Spleen (tissue), 11 donors: ENCODE results near the gene TAF4. TPM values are rescaled to one million over a fixed set of nuclear protein-coding genes. Genes with fewer than 3 reads are reported as not detected.
A peak's percentile ranks its signal among the peaks of the same experiment; 100 is the strongest.

ENCODE experiments used
- DNase-seq: peaks from one replicate; pipeline ENCODE4 v3.0.0-alpha.2; 2020
- H3K27ac ChIP-seq, 8 donors: fragments of 200-600 bp; sonication (generic) in 7 of 8; 1 replicate in 4 of 8; 2 replicates in 4 of 8; pipeline versions ENCODE4 v1.5.0 to v1.8.0; 2016 to 2021; ENCODE audit warnings: inconsistent platforms in 4 of 8, mild to moderate bottlenecking in 4 of 8, moderate library complexity in 1 of 8
- H3K27me3 ChIP-seq, 7 donors: fragments of 200-600 bp; sonication (generic) in 6 of 7; replicated peaks in 1 of 7; 1 replicate in 4 of 7; 2 replicates in 3 of 7; pipeline versions ENCODE4 v1.5.0 to v1.8.0; 2016 to 2021; ENCODE audit warnings: inconsistent platforms in 3 of 7, mild to moderate bottlenecking in 1 of 7
- H3K36me3 ChIP-seq, 6 donors: fragments of 200-600 bp; sonication (generic) in 5 of 6; 1 replicate in 4 of 6; 2 replicates in 2 of 6; pipeline versions ENCODE4 v1.5.0 to v1.8.0; 2016 to 2021; ENCODE audit warnings: inconsistent platforms in 2 of 6
- H3K4me1 ChIP-seq, 6 donors: fragments of 200-600 bp; sonication (generic) in 5 of 6; 1 replicate in 3 of 6; 2 replicates in 3 of 6; pipeline versions ENCODE4 v1.5.0 to v1.8.0; 2016 to 2021; ENCODE audit warnings: inconsistent platforms in 3 of 6
- H3K4me3 ChIP-seq, 8 donors: fragments of 200-600 bp; sonication (generic) in 7 of 8; 1 replicate in 4 of 8; 2 replicates in 4 of 8; pipeline versions ENCODE4 v1.5.0 to v1.8.0; 2016 to 2021; ENCODE audit warnings: inconsistent platforms in 4 of 8, mild to moderate bottlenecking in 4 of 8, moderate library complexity in 2 of 8
- H3K9me3 ChIP-seq, 8 donors: fragments of 200-600 bp; sonication (generic) in 7 of 8; 1 replicate in 4 of 8; 2 replicates in 4 of 8; pipeline versions ENCODE4 v1.5.0 to v1.8.0; 2016 to 2021; ENCODE audit warnings: inconsistent platforms in 4 of 8
- CTCF ChIP-seq, 11 experiments: fragments of 200-600 bp in 7 of 11; fragments of 450-650 bp in 4 of 11; sonication (generic) in 4 of 11; IDR thresholded peaks in 8 of 11; conservative IDR thresholded peaks in 3 of 11; 1 replicate in 7 of 11; 2 replicates in 4 of 11; pipeline versions ENCODE4 v1.4.0 to v1.8.0; 2016 to 2021; ENCODE audit warnings: antibody characterized with exemption in 11 of 11, inconsistent platforms in 4 of 11, mild to moderate bottlenecking in 1 of 11
- POLR2A ChIP-seq, 3 donors: fragments of 450-650 bp; IDR thresholded peaks; one replicate each; pipeline ENCODE4 v1.5.1; 2017; ENCODE audit warnings: antibody characterized with exemption in 3 of 3, mild to moderate bottlenecking in 1 of 3
- POLR2AphosphoS5 ChIP-seq, 3 donors: sonication (generic); formaldehyde crosslinking; IDR thresholded peaks; one replicate each; pipeline ENCODE4 v1.5.1; 2017; ENCODE audit warnings: antibody characterized with exemption in 3 of 3
- WGBS, 5 donors: extraction: QIAGEN DNeasy Blood & Tissue Kit in 3 of 5; methylation state at CpG; one replicate each; pipeline versions ENCODE4 v1.1.5 to v1.1.7; 2013 to 2018; 5-methylcytosine and 5-hydroxymethylcytosine counted together
- intact Hi-C: fragments of 100-400 bp; cut with DNase I; formaldehyde crosslinking; loops from one replicate; pipeline ENCODE4 v1.15.0; 2023; ENCODE audit warnings: low total_unique reads
- polyA plus RNA-seq, 3 donors: library from polyadenylated mRNA; stranded (reverse); fragments of 200-250 nt; gene quantifications; one replicate each; pipeline ENCODE4 v1.2.1, GENCODE V29; 2013
- total RNA-seq, 7 donors: library from RNA; depleted of rRNA in 3 of 7; stranded (reverse); fragments of >200 nt in 3 of 7; fragmentation: NEBNext Ultra II Directional in 4 of 7; extraction: Animal tissue kit (Norgen Biotek cat#: 25700) in 4 of 7; gene quantifications; one replicate each; pipeline versions ENCODE4 v1.1.0 to v1.2.1, GENCODE V29; 2016 to 2021
- donor health status: healthy with polysubstance abuse.
- donor health status: DM: no; HTN: no; CAD: no; lungs with moderate emphysema.
- donor health status: DM: no; HTN: no; CAD: no.
- donor health status: Bipolar disorder and iron deficiency.
- donor health status: healthy.
- donor health status: DM: no; HTN: no; CAD: no.
- donor health status: DM: yes; HTN: yes; CAD: no.

The TAF4 gene
- total and polyA plus RNA-seq, 10 donors: 4.3 to 28.3 (median 16.5) TPM

GRCh38 chr20:61926796-61927192, 138.9 kb downstream of the TAF4 start:
- intact Hi-C loops: no loop called here
- TF ChIP-seq CTCF (IDR thresholded peaks at IDR 0.05 in 8 of 11, conservative IDR thresholded peaks at IDR 0.05 in 3 of 11): no peak
- no peak for TF ChIP-seq POLR2A (IDR thresholded peaks at IDR 0.05)
- Histone ChIP-seq H3K27ac (no peak overlapping the region), H3K4me3 (no peak overlapping the region), H3K36me3 (no peaks in the 10 kb centered on the region), H3K9me3 (peaks cover 0 to 7% (median 0%) of the 10 kb centered on the region in 8 donors), H3K4me1 (no peaks in the 10 kb centered on the region), H3K27me3 (peaks cover 0 to 29% (median 0%) of the 10 kb centered on the region in 7 donors)
- 90 to 96% (median 92%) methylated on average over 23 of the region's 23 CpGs for WGBS, 5 donors
- DNase-seq: peak; percentile 47

- peak; percentile 52 for DNase-seq
- WGBS, 5 donors: 85 to 95% (median 88%) methylated on average over 8 to 14 of the region's 14 CpGs
- Histone ChIP-seq H3K27me3 (peaks cover 0 to 26% (median 0%) of the 10 kb centered on the region in 7 donors), H3K4me1 (no peaks in the 10 kb centered on the region), H3K27ac (no peak overlapping the region), H3K4me3 (no peak overlapping the region), H3K36me3 (no peaks in the 10 kb centered on the region), H3K9me3 (peaks cover 0 to 7% (median 0%) of the 10 kb centered on the region in 8 donors)
- intact Hi-C loops: no loop called here
- TF ChIP-seq CTCF (IDR thresholded peaks at IDR 0.05 in 8 of 11, conservative IDR thresholded peaks at IDR 0.05 in 3 of 11): no peak
- no peak for TF ChIP-seq POLR2A (IDR thresholded peaks at IDR 0.05)
- TF ChIP-seq POLR2AphosphoS5 (IDR thresholded peaks at IDR 0.05): no peak
These were observed 139.4 kb downstream of the TAF4 start for GRCh38 chr20:61926253-61926613.

GRCh38 chr20:61925555-61926252, 140.0 kb downstream of the TAF4 start:
- Histone ChIP-seq H3K9me3 (peaks cover 0 to 7% (median 0%) of the 10 kb centered on the region in 8 donors), H3K27ac (no peak overlapping the region), H3K4me3 (no peak overlapping the region), H3K4me1 (no peaks in the 10 kb centered on the region), H3K27me3 (peaks cover 0 to 24% (median 0%) of the 10 kb centered on the region in 7 donors), H3K36me3 (no peaks in the 10 kb centered on the region)
- DNase-seq: peak; percentile 51
- TF ChIP-seq POLR2AphosphoS5 (IDR thresholded peaks at IDR 0.05) (no peak), POLR2A (IDR thresholded peaks at IDR 0.05) (no peak), CTCF (IDR thresholded peaks at IDR 0.05 in 8 of 11, conservative IDR thresholded peaks at IDR 0.05 in 3 of 11) (no peak)
- intact Hi-C loops: no loop called here
- 78 to 89% (median 85%) methylated on average over 21 of the region's 21 CpGs for WGBS, 5 donors

GRCh38 chr20:61924858-61925554, 140.7 kb downstream of the TAF4 start:
- intact Hi-C loops: no loop called here
- TF ChIP-seq CTCF (IDR thresholded peaks at IDR 0.05 in 8 of 11, conservative IDR thresholded peaks at IDR 0.05 in 3 of 11): no peak
- no peak for TF ChIP-seq POLR2A (IDR thresholded peaks at IDR 0.05)
- no peak for TF ChIP-seq POLR2AphosphoS5 (IDR thresholded peaks at IDR 0.05)

More at GRCh38 chr20:61924858-61925554, 140.7 kb downstream of the TAF4 start:
- H3K4me1 ChIP-seq: no peaks in the 10 kb centered on the region
- no peak overlapping the region for H3K4me3 ChIP-seq
- H3K36me3 ChIP-seq: no peaks in the 10 kb centered on the region
- peak; percentile 63 for DNase-seq
- no peak overlapping the region for H3K27ac ChIP-seq
- H3K9me3 ChIP-seq: peaks cover 0 to 6% (median 0%) of the 10 kb centered on the region in 8 donors
- H3K27me3 ChIP-seq: peaks cover 0 to 24% (median 0%) of the 10 kb centered on the region in 7 donors
- WGBS, 5 donors: 83 to 92% (median 89%) methylated on average over 17 to 32 of the region's 32 CpGs
